GM12878 (cell line): ENCODE measurements around the gene TIGD4.

Experiments used
- ASH2L ChIP-seq: fragments of 300-600, 200-600 bp; sonication (generic); IDR thresholded peaks from 2 replicates; pipeline ENCODE4 v1.6.1; 2017; ENCODE audit warnings: low read depth, mild to moderate bottlenecking, borderline replicate concordance
- CBX5 ChIP-seq: sonication (generic); IDR thresholded peaks from 2 replicates; pipeline ENCODE4 v1.6.1; 2016; ENCODE audit warnings: low read depth, moderate library complexity, mild to moderate bottlenecking, inconsistent platforms
- CEBPB ChIP-seq, 2 experiments: fragments of 150-350 bp in 1 of 2; IDR thresholded peaks; 2 replicates each; pipeline ENCODE4 v1.6.1; 2012 to 2014; ENCODE audit warnings: low read depth in 2 of 2, low read length in 2 of 2, borderline replicate concordance in 1 of 2, inconsistent platforms in 1 of 2
- HCFC1 ChIP-seq: fragments of 150-350 bp; IDR thresholded peaks from 2 replicates; pipeline ENCODE4 v1.6.1; 2014; ENCODE audit warnings: low read length
- TBL1XR1 ChIP-seq: IDR thresholded peaks from 2 replicates; pipeline ENCODE4 v1.6.1; 2012; ENCODE audit warnings: low read depth, low read length, improper control_type of control experiment
- TCF12 ChIP-seq: IDR thresholded peaks from 2 replicates; pipeline ENCODE4 v1.6.1; 2011; ENCODE audit warnings: low read depth, mild to moderate bottlenecking, low read length
- YY1 ChIP-seq: IDR thresholded peaks from 2 replicates; pipeline ENCODE4 v1.6.1; 2011; ENCODE audit warnings: low read depth, mild to moderate bottlenecking, low read length
- TF ChIP-seq, protein P1 (sequence below), 3 experiments: IDR thresholded peaks in 2 of 3; conservative IDR thresholded peaks in 1 of 3; 2 replicates each; pipeline ENCODE4 v1.5.1; 2011; ENCODE audit warnings: low read depth in 3 of 3, low read length in 3 of 3, mild to moderate bottlenecking in 3 of 3, control low read depth in 2 of 3, moderate library complexity in 2 of 3, inconsistent platforms in 1 of 3, mixed read lengths in 1 of 3; ENCODE audit not compliant: control insufficient read depth in 2 of 3, insufficient read depth in 1 of 3; ENCODE audit errors: extremely low read depth in 1 of 3
- TF ChIP-seq, protein P2 (sequence below): IDR thresholded peaks from 2 replicates; pipeline ENCODE4 v1.6.1; 2012; ENCODE audit warnings: mild to moderate bottlenecking, low read depth, low read length
- TF ChIP-seq, protein P3 (sequence below): IDR thresholded peaks from 2 replicates; pipeline ENCODE4 v1.6.1; 2011; ENCODE audit warnings: borderline replicate concordance, low read depth, mild to moderate bottlenecking, moderate library complexity, mixed read lengths, low read length; ENCODE audit not compliant: insufficient read depth; ENCODE audit errors: extremely low read length
- TF ChIP-seq, protein P4 (sequence below): fragments of 450-650 bp; IDR thresholded peaks from 2 replicates; pipeline ENCODE4 v1.6.1; 2017; ENCODE audit warnings: mild to moderate bottlenecking
- TF ChIP-seq, protein P5 (sequence below): IDR thresholded peaks from 2 replicates; pipeline ENCODE4 v1.6.1; 2012; ENCODE audit warnings: low read depth, low read length, improper control_type of control experiment

DNA sequence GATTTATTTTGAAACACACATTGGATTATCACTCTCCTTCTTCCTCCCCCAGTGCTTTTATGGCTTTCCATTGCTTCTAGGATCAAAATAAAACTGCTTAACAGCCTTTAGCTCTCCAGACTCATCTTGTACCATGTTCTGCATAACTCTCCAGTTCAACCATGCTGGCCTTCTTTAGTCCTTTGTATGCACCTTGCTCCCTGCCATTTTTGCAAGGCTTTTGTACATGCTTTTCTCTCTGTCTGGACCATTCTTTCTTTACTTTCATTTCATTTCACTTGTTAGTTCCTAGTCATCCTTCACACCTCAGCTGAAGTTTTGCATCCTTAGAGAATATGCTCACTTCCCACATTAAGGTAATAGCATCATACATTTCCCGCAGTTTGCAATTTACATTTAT, 7.1 kb upstream of the TIGD4 start:
- TF ChIP-seq, protein P1, sequence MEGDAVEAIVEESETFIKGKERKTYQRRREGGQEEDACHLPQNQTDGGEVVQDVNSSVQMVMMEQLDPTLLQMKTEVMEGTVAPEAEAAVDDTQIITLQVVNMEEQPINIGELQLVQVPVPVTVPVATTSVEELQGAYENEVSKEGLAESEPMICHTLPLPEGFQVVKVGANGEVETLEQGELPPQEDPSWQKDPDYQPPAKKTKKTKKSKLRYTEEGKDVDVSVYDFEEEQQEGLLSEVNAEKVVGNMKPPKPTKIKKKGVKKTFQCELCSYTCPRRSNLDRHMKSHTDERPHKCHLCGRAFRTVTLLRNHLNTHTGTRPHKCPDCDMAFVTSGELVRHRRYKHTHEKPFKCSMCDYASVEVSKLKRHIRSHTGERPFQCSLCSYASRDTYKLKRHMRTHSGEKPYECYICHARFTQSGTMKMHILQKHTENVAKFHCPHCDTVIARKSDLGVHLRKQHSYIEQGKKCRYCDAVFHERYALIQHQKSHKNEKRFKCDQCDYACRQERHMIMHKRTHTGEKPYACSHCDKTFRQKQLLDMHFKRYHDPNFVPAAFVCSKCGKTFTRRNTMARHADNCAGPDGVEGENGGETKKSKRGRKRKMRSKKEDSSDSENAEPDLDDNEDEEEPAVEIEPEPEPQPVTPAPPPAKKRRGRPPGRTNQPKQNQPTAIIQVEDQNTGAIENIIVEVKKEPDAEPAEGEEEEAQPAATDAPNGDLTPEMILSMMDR (IDR thresholded peaks at IDR 0.05 in 2 of 3, conservative IDR thresholded peaks at IDR 0.05 in 1 of 3; ENCODE audit: control insufficient read depth in 2 of 3, extremely low read depth in 1 of 3, insufficient read depth in 1 of 3, low read depth in 3 of 3, low read length in 3 of 3): no peak
- TF ChIP-seq CBX5 (no peak), ASH2L (no peak), TCF12 (no peak), HCFC1 (no peak), CEBPB (IDR thresholded peaks at IDR 0.05; ENCODE audit: borderline replicate concordance in 1 of 2, low read depth in 2 of 2, low read length in 2 of 2) (no peak), YY1 (no peak), TBL1XR1 (no peak)
- TF ChIP-seq, protein P2, sequence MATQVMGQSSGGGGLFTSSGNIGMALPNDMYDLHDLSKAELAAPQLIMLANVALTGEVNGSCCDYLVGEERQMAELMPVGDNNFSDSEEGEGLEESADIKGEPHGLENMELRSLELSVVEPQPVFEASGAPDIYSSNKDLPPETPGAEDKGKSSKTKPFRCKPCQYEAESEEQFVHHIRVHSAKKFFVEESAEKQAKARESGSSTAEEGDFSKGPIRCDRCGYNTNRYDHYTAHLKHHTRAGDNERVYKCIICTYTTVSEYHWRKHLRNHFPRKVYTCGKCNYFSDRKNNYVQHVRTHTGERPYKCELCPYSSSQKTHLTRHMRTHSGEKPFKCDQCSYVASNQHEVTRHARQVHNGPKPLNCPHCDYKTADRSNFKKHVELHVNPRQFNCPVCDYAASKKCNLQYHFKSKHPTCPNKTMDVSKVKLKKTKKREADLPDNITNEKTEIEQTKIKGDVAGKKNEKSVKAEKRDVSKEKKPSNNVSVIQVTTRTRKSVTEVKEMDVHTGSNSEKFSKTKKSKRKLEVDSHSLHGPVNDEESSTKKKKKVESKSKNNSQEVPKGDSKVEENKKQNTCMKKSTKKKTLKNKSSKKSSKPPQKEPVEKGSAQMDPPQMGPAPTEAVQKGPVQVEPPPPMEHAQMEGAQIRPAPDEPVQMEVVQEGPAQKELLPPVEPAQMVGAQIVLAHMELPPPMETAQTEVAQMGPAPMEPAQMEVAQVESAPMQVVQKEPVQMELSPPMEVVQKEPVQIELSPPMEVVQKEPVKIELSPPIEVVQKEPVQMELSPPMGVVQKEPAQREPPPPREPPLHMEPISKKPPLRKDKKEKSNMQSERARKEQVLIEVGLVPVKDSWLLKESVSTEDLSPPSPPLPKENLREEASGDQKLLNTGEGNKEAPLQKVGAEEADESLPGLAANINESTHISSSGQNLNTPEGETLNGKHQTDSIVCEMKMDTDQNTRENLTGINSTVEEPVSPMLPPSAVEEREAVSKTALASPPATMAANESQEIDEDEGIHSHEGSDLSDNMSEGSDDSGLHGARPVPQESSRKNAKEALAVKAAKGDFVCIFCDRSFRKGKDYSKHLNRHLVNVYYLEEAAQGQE: no peak
- TF ChIP-seq, protein P3, sequence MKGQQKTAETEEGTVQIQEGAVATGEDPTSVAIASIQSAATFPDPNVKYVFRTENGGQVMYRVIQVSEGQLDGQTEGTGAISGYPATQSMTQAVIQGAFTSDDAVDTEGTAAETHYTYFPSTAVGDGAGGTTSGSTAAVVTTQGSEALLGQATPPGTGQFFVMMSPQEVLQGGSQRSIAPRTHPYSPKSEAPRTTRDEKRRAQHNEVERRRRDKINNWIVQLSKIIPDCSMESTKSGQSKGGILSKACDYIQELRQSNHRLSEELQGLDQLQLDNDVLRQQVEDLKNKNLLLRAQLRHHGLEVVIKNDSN: no peak
- TF ChIP-seq, protein P4, sequence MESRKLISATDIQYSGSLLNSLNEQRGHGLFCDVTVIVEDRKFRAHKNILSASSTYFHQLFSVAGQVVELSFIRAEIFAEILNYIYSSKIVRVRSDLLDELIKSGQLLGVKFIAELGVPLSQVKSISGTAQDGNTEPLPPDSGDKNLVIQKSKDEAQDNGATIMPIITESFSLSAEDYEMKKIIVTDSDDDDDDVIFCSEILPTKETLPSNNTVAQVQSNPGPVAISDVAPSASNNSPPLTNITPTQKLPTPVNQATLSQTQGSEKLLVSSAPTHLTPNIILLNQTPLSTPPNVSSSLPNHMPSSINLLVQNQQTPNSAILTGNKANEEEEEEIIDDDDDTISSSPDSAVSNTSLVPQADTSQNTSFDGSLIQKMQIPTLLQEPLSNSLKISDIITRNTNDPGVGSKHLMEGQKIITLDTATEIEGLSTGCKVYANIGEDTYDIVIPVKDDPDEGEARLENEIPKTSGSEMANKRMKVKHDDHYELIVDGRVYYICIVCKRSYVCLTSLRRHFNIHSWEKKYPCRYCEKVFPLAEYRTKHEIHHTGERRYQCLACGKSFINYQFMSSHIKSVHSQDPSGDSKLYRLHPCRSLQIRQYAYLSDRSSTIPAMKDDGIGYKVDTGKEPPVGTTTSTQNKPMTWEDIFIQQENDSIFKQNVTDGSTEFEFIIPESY: no peak
- TF ChIP-seq, protein P5, sequence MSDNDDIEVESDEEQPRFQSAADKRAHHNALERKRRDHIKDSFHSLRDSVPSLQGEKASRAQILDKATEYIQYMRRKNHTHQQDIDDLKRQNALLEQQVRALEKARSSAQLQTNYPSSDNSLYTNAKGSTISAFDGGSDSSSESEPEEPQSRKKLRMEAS: no peak
